NCI-H226 (cell line): ENCODE measurements around the gene THSD4.
"Not testable (repeated sequence)": the region's sequence is repeated elsewhere in the genome, so short reads cannot be mapped to it uniquely, and the experiment has no call there.

ENCODE experiments used
- DNase-seq: peaks from one replicate; pipeline ENCODE4 v3.0.0-alpha.2; 2015

The THSD4 gene

DNA sequence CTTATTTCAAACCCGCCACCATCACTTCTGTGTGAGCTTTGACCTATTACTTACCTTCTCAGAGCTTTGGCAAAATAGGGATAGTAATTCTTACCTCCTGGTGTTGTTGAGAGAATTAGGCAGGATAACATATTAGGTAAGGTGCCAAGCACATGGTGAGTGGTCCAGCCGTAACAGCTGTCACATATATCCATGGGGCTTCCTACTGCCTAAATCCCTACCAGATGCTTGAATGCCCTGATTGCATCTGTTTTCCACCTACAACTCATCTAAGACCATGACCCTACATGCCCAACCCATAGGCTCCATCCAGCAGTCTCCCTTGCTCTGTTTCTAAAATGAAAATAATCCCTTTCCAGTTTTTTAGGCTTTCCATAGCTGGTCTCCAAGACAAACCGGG lies 532.8 kb downstream of the THSD4 start:
- DNase-seq, result no peak

GRCh38 chr15:71649894-71650293 lies 534.6 kb downstream of the THSD4 start:
- DNase-seq, result no peak

- no peak for DNase-seq
These were observed 535.3 kb downstream of the THSD4 start for GRCh38 chr15:71650603-71651002.

- DNase-seq, result peak; percentile 56
These were observed 536.5 kb downstream of the THSD4 start for GRCh38 chr15:71651750-71652186.

GRCh38 chr15:71654042-71654719 lies 538.9 kb downstream of the THSD4 start:
- DNase-seq, result no peak

- DNase-seq, result peak; percentile 95
These were observed 539.5 kb downstream of the THSD4 start for GRCh38 chr15:71654720-71655174.

GRCh38 chr15:71656425-71656824 lies 541.2 kb downstream of the THSD4 start:
- DNase-seq, result no peak

GRCh38 chr15:71657141-71657540 lies 541.9 kb downstream of the THSD4 start:
- no peak for DNase-seq

GRCh38 chr15:71658036-71658435 lies 542.8 kb downstream of the THSD4 start:
- DNase-seq, result no peak

GRCh38 chr15:71658827-71659729 lies 543.8 kb downstream of the THSD4 start:
- DNase-seq, result no peak

DNA sequence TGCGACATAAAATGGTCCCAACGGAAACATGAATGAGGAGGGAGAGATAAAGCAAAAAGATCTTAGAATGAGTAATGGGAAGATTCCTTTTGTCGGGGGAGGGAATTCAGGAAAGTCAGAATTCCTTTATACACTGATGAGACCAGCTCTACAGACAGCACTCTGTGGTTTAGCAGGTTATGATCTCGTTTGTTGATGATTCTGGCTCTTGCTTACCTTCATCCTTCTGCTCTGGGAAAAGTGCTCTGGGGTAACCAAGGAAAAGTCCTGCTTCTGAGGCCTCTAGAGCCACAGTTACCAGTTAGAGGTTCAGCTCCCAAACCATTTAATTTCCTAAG lies 544.4 kb downstream of the THSD4 start:
- DNase-seq, result peak; percentile 83

GRCh38 chr15:71660501-71660900 lies 545.2 kb downstream of the THSD4 start:
- DNase-seq, result no peak

DNA sequence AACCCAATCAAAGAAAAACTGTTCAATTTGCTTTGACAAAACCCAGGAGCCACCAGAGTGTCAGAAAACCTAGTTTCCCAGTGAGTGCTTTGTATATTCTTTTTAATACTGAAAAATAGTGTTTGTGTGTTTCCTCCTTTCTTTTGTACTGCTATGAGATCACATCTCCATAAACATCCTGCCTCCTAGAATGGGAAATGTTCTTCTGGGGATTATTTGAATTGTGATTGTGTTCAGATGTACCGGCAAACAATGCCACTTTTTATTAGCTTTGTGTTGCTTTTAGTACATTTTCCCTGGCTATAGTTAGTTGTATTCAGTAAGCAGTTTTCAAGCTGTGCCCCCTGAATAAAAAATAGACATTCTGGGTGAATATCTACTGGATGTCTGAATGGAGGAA lies 547.0 kb downstream of the THSD4 start:
- no peak for DNase-seq

DNA sequence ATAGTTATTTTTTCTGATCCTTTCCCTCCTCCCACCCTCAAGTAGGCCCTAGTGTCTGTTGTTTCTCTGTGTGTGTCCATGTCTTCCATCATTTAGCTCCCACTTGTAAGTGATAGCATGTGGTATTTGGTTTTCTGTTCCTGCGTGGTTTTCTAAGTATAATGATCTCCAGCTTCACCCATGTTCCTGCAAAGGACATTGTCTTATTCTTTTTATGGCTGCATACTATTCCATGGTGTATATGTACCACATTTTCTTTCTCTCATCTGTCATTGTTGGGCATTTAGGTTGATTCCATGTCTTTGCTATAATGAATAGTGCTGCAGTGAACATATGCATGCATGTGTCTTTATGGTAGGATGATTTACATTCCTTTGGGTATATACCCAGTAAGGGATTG lies 549.4 kb downstream of the THSD4 start:
- no peak for DNase-seq

- DNase-seq, result peak; percentile 50
These were observed 551.7 kb downstream of the THSD4 start for GRCh38 chr15:71666763-71667620.

DNA sequence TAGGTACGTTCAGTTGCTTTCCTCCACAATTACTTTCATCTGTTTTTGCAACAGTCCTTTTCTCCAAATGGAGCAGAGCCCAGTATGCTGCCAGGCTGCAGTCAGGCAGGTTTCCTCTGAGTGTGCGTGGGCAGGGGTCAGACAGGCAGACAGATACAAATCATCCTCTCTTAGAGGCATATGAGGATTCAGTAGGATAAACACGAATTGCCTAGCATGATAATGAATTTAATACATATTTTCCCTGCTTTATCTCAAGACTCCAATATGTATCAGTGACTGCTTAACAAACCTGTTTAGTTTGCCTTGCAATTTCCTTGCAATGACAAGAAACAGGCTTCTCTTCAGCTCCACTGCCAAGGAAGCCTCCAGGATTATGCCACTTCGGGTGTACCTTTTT lies 554.4 kb downstream of the THSD4 start:
- no peak for DNase-seq

- not testable (repeated sequence) for DNase-seq
These were observed 555.0 kb downstream of the THSD4 start for GRCh38 chr15:71670222-71670621.

DNA sequence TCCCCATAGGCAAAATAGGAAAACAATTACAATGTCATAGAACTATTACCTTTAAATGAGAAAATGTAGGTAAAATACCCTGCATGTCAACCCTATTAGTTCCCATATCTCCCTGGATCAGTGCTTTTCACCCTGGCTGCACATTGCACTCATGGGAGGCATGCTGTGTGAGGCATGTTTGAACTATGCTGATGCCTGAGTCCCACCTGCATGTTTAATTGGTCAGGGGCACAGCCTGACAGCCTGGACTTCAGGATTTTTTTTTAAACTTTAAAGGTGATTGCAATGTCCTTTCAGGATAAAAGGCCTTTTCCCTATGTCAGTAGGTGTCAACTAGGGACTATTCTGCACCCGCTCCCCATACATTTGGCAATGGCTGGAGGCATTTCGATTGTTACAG lies 559.1 kb downstream of the THSD4 start:
- no peak for DNase-seq

DNA sequence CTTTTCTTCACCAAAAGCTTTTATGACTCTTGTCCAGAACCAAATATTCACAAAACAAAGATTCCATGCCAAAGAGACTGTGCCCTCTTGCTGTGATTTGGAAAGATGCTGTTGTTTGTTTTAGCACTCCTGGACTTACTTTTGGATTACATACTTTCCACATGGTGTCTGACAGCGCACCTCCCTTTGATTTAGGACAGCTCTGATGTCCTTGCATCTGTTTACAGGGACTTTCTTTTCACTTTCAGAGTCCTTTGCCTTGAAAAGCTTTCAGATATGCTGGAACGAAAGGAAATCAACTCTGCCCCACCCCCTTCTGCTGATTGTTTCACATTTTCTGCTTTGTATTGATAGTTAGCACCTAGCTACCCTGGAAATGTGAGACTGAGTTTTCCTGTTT lies 562.1 kb downstream of the THSD4 start:
- no peak for DNase-seq

GRCh38 chr15:71677766-71678165 lies 562.5 kb downstream of the THSD4 start:
- no peak for DNase-seq

DNA sequence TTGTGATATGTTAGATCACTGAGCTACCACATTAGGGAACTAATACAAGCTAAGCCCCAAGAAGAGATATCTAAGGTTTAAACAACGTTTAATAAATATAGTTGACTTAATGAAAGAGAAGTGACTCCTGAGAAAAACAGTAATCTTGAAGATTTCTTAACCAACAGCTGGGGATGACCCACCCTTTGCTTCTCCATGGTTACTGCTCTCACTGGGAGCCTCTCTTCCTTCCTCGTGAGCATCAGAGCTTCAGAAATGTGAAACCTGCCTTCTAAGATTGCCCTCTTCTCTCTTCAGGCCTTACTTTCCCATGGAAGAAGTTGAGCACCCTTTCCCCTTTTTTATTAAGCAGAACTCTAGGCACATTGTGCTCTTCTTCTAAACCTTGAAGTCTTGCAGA lies 562.9 kb downstream of the THSD4 start:
- DNase-seq, result no peak

- no peak for DNase-seq
These were observed 563.3 kb downstream of the THSD4 start for GRCh38 chr15:71678605-71679004.

- no peak for DNase-seq
These were observed 564.0 kb downstream of the THSD4 start for GRCh38 chr15:71679223-71679792.
